HL-60 (cell line): ENCODE results near the gene PNLIPRP3.

Experiments
- DNase-seq, 2 experiments: peaks; one replicate each; pipeline ENCODE4 v3.0.0-alpha.2; 2010 to 2020; ENCODE audit warnings: low read depth in 1 of 2, low spot score in 1 of 2
- H3K27ac ChIP-seq: fragments of 250-450 bp; sonication (Bioruptor Pico); replicated peaks from 2 replicates; pipeline ENCODE4 v1.5.1; 2020; ENCODE audit warnings: mild to moderate bottlenecking, moderate library complexity
- H3K27me3 ChIP-seq: fragments of 250-450 bp; sonication (Bioruptor Pico); 2 replicates; pipeline ENCODE4 v1.5.1; 2021; ENCODE audit warnings: mild to moderate bottlenecking, moderate library complexity; ENCODE audit not compliant: insufficient read depth, poor library complexity, severe bottlenecking
- H3K4me3 ChIP-seq: replicated peaks from 2 replicates; pipeline ENCODE4 v1.5.1; 2011; ENCODE audit warnings: mild to moderate bottlenecking, control low read depth, low read length; ENCODE audit not compliant: insufficient read depth
- CTCF ChIP-seq: IDR thresholded peaks from one replicate; pipeline ENCODE4 v1.5.1; 2011; ENCODE audit warnings: low read length, control low read depth, inconsistent platforms; ENCODE audit not compliant: insufficient read depth
- GABPA ChIP-seq: IDR thresholded peaks from 2 replicates; pipeline ENCODE4 v1.6.1; 2012; ENCODE audit warnings: low read depth
- POLR2AphosphoS5 ChIP-seq: IDR thresholded peaks from 2 replicates; pipeline ENCODE4 v1.6.1; 2012; ENCODE audit warnings: low read depth
- SPI1 ChIP-seq: IDR thresholded peaks from 2 replicates; pipeline ENCODE4 v1.6.1; 2012; ENCODE audit warnings: low read depth, mild to moderate bottlenecking, borderline replicate concordance
- TF ChIP-seq, protein P1 (sequence below): IDR thresholded peaks from 2 replicates; pipeline ENCODE4 v1.6.1; 2012; ENCODE audit warnings: low read depth; ENCODE audit not compliant: insufficient replicate concordance

The PNLIPRP3 gene

DNA sequence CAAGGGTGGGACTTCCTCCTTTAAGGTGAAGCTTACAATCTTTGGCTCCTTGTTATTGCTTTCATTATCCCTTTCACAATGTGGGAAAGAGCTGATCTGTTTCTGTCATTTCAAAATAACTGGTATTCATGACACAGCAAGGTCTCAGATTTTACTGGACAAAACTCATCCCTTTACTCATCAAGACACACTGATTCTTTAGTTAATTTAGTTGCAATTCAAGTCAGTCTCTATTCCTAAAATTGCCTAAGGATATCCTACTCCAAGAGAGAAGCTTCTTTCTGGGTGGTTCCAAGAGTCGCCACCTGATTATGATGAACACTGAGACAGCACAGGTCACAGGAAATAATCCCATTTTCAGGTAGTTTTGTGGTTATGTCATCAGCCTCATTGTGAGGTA lies 5.8 kb upstream of the PNLIPRP3 start:
- Histone ChIP-seq H3K27me3 (no peaks in the 10 kb centered on the region), H3K27ac (no peak overlapping the region), H3K4me3 (no peak overlapping the region)
- no peak for TF ChIP-seq GABPA
- TF ChIP-seq, protein P1, sequence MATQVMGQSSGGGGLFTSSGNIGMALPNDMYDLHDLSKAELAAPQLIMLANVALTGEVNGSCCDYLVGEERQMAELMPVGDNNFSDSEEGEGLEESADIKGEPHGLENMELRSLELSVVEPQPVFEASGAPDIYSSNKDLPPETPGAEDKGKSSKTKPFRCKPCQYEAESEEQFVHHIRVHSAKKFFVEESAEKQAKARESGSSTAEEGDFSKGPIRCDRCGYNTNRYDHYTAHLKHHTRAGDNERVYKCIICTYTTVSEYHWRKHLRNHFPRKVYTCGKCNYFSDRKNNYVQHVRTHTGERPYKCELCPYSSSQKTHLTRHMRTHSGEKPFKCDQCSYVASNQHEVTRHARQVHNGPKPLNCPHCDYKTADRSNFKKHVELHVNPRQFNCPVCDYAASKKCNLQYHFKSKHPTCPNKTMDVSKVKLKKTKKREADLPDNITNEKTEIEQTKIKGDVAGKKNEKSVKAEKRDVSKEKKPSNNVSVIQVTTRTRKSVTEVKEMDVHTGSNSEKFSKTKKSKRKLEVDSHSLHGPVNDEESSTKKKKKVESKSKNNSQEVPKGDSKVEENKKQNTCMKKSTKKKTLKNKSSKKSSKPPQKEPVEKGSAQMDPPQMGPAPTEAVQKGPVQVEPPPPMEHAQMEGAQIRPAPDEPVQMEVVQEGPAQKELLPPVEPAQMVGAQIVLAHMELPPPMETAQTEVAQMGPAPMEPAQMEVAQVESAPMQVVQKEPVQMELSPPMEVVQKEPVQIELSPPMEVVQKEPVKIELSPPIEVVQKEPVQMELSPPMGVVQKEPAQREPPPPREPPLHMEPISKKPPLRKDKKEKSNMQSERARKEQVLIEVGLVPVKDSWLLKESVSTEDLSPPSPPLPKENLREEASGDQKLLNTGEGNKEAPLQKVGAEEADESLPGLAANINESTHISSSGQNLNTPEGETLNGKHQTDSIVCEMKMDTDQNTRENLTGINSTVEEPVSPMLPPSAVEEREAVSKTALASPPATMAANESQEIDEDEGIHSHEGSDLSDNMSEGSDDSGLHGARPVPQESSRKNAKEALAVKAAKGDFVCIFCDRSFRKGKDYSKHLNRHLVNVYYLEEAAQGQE, result no peak
- no peak for TF ChIP-seq SPI1
- TF ChIP-seq CTCF, result no peak
- no peak for TF ChIP-seq POLR2AphosphoS5
- DNase-seq, result no peak

DNA sequence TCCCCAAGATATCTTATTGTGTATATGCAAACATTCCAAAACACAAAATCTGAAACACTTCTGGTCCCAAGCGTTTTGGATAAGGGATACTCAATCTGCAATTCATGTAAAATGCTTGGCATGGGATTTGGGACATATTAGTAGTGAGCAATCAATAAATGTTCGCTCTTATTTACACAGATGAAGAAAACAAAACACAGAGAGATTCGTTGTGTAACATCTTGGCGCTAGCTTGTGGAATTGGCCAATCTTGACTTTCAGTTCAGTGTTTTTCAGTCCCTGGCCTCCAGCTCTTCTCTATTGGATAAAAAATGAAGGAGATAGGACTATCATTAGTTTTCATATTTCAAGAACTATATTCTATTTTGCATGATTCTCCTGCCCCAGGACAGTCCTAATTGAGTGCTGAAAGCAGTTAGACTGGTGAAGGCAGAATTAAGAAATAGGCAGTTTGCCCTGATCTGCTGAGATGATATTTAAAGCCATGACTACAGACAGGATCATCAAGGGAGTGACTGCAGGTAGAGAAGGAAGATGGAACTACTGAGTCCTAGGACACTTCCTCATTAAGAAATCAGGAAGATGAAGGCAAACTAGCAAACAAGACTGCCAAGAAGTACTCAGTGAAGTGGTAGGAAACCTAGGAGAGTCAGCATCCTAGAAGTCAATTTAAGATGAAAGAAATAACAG lies 1.8 kb downstream of the PNLIPRP3 start:
- Histone ChIP-seq H3K4me3 (no peak overlapping the region), H3K27ac (no peak overlapping the region), H3K27me3 (no peaks in the 10 kb centered on the region)
- no peak for DNase-seq
- no peak for TF ChIP-seq GABPA
- TF ChIP-seq CTCF, result no peak
- TF ChIP-seq POLR2AphosphoS5, result no peak
- TF ChIP-seq SPI1, result no peak
- TF ChIP-seq, protein P1, result no peak

- Histone ChIP-seq H3K27me3 (no peaks in the 10 kb centered on the region), H3K4me3 (no peak overlapping the region), H3K27ac (no peak overlapping the region)
- TF ChIP-seq POLR2AphosphoS5, result no peak
- no peak for TF ChIP-seq CTCF
- no peak for TF ChIP-seq GABPA
- TF ChIP-seq SPI1, result no peak
- TF ChIP-seq, protein P1, result no peak
- no peak for DNase-seq
Observed at GRCh38 chr10:116430288-116430687, 2.6 kb downstream of the PNLIPRP3 start.
